Ishikawa (cell line): ENCODE data around the gene MAD1L1.

ENCODE experiments used
- NFIC ChIP-seq: IDR thresholded peaks from 2 replicates; pipeline ENCODE4 v1.6.1; 2012
- TEAD4 ChIP-seq: IDR thresholded peaks from 2 replicates; pipeline ENCODE4 v1.6.1; 2012
- TF ChIP-seq, protein P1 (sequence below): IDR thresholded peaks from 2 replicates; pipeline ENCODE4 v1.6.1; 2012; ENCODE audit warnings: low read depth, mild to moderate bottlenecking
- TF ChIP-seq, protein P2 (sequence below): IDR thresholded peaks from 2 replicates; pipeline ENCODE4 v1.6.1; 2012

DNA sequence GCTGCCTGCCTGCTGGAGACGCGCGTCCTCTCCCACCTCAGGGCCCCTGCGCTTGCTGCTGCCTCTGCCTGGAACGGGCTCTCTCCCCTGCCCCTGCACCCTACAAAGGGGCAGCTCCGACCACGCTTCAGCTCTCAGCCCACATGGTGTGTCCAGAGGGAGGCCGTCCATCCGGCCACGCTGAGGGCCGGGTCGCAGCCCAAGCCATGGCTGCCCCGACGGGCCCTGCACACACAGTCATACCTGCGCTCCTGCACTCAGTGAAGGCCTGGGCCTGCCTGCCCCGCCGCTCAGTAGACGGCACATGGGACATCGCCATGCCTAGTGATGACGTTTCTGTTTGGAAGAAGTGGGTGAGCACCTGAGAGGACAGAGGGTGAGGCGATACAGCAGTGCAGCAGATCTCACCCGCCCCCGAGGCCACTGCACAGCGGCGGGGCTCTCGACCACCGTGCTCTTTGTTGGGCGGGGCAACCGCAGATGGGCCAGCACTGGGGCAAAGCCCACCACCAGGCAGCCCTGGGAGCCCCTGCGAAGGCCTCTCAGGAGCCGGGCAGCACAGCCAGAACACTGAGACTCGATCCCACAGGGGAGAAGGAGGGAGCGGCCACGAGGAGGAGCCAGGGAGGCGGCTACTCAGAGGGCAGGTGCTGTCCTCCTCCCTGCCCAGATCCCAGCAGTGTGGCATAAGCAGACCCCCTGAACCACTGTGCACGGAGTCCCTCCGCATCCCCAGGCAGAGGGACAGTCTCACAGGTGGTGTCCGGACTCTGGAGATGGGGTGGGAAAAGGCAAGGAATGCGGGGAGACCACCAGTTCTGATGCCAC is 129.5 kb downstream of the MAD1L1 start:
- no peak for TF ChIP-seq NFIC
- TF ChIP-seq, protein P1, sequence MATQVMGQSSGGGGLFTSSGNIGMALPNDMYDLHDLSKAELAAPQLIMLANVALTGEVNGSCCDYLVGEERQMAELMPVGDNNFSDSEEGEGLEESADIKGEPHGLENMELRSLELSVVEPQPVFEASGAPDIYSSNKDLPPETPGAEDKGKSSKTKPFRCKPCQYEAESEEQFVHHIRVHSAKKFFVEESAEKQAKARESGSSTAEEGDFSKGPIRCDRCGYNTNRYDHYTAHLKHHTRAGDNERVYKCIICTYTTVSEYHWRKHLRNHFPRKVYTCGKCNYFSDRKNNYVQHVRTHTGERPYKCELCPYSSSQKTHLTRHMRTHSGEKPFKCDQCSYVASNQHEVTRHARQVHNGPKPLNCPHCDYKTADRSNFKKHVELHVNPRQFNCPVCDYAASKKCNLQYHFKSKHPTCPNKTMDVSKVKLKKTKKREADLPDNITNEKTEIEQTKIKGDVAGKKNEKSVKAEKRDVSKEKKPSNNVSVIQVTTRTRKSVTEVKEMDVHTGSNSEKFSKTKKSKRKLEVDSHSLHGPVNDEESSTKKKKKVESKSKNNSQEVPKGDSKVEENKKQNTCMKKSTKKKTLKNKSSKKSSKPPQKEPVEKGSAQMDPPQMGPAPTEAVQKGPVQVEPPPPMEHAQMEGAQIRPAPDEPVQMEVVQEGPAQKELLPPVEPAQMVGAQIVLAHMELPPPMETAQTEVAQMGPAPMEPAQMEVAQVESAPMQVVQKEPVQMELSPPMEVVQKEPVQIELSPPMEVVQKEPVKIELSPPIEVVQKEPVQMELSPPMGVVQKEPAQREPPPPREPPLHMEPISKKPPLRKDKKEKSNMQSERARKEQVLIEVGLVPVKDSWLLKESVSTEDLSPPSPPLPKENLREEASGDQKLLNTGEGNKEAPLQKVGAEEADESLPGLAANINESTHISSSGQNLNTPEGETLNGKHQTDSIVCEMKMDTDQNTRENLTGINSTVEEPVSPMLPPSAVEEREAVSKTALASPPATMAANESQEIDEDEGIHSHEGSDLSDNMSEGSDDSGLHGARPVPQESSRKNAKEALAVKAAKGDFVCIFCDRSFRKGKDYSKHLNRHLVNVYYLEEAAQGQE = no peak
- no peak for TF ChIP-seq TEAD4
- TF ChIP-seq, protein P2, sequence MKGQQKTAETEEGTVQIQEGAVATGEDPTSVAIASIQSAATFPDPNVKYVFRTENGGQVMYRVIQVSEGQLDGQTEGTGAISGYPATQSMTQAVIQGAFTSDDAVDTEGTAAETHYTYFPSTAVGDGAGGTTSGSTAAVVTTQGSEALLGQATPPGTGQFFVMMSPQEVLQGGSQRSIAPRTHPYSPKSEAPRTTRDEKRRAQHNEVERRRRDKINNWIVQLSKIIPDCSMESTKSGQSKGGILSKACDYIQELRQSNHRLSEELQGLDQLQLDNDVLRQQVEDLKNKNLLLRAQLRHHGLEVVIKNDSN = no peak
